ENCODE measurements around the gene HSD3B1. TPM values are rescaled to one million over a fixed set of nuclear protein-coding genes. Genes with fewer than 3 reads are reported as not detected.

The HSD3B1 gene
- not detected for total RNA-seq
- not detected for polyA plus RNA-seq

DNA sequence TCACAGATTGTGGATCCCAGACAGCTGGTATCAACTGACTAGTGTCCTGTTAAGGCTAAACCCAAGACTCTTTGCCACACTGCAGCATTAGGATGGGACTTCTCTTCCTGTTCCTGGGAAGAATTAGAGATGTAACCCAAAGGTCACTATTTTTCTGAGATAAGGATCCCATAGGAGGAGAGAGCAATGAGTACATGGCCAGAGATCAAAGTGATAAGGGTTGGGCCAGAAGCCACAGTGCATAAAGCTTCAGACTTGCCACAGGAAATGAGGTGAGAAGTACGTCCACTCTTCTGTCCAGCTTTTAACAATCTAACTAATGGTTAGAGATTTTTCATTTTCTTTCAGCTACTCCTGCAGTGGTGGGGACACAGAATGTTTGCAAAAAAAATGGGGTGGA is at the start of gene HSD3B1:
HSD3B1 (plus strand) TSS at position 270 of the 400 bp plus-strand sequence. CDS start 267 bp downstream, outside the sequence.
- Mint-ChIP-seq H3K27me3 (no peaks in the 10 kb centered on the region), H3K4me3 (no peak within 1 kb of the TSS), H3K27ac (no peak within 1 kb of the TSS), H3K4me1 (no peaks in the 10 kb centered on the region), H3K9me3 (peaks cover 0 to 6% (median 1%) of the 10 kb centered on the region in 7 donors), H3K36me3 (no peaks in the 10 kb centered on the region)
- no peak for DNase-seq
- no peaks in the 10 kb centered on the region for H3K36me3 ChIP-seq (ENCODE audit: control insufficient read depth, insufficient read depth, low read length)
- ATAC-seq (ENCODE audit: low read depth in 2 of 2), result no peak
- H3K27ac ChIP-seq (ENCODE audit: insufficient read depth, low read length, poor library complexity, severe bottlenecking), result no peak within 1 kb of the TSS
- H3K9me3 ChIP-seq (ENCODE audit: control insufficient read depth in 2 of 2, low read length in 2 of 2), result no peaks in the 10 kb centered on the region
- no peaks in the 10 kb centered on the region for H3K27me3 ChIP-seq (ENCODE audit: control insufficient read depth, insufficient read depth, low read length)
- H3K4me3 ChIP-seq (ENCODE audit: low read depth, low read length), result no peak within 1 kb of the TSS
- H3K4me1 ChIP-seq (ENCODE audit: control insufficient read depth, insufficient read depth, low read length, poor library complexity, severe bottlenecking), result no peaks in the 10 kb centered on the region

GRCh38 chr1:119462964-119463363 is 44.0 kb upstream of the HSD3B1 start:
- Histone ChIP-seq H3K27me3 (ENCODE audit: control insufficient read depth, insufficient read depth, low read length) (no peaks in the 10 kb centered on the region), H3K4me1 (ENCODE audit: control insufficient read depth, insufficient read depth, low read length, poor library complexity, severe bottlenecking) (no peaks in the 10 kb centered on the region), H3K4me3 (ENCODE audit: low read depth, low read length) (no peak overlapping the region), H3K36me3 (ENCODE audit: control insufficient read depth, insufficient read depth, low read length) (no peaks in the 10 kb centered on the region), H3K9me3 (ENCODE audit: control insufficient read depth in 2 of 2, low read length in 2 of 2) (no peaks in the 10 kb centered on the region), H3K27ac (ENCODE audit: insufficient read depth, low read length, poor library complexity, severe bottlenecking) (no peak overlapping the region)
- ATAC-seq (ENCODE audit: low read depth in 2 of 2) (no peak), DNase-seq (no peak)
- H3K4me3 Mint-ChIP-seq, result no peak overlapping the region
- H3K9me3 Mint-ChIP-seq, result peaks cover 0 to 4% (median 0%) of the 10 kb centered on the region in 7 donors
- H3K4me1 Mint-ChIP-seq, result no peaks in the 10 kb centered on the region
- no peak overlapping the region for H3K27ac Mint-ChIP-seq
- H3K36me3 Mint-ChIP-seq, result no peaks in the 10 kb centered on the region
- H3K27me3 Mint-ChIP-seq, result no peaks in the 10 kb centered on the region

DNA sequence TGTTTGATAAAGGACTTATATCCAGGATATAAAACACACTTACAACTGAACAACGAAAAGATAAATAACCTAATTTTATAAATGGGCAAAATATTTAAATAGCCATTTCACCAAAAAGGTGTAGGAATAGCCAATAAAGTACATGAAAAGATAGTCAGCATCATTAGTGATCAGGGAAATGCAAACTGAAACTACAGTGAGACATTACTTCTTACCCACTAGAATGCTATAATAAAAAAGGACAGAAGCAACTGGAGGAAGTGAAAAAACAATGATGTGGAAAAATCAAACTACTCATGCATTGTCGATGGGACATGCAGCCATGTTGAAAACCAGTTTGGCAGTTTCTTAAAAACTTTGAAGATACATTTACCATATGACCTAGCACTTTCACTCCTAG is 43.4 kb upstream of the HSD3B1 start:
- no peak overlapping the region for H3K27ac ChIP-seq (ENCODE audit: insufficient read depth, low read length, poor library complexity, severe bottlenecking)
- no peaks in the 10 kb centered on the region for H3K4me1 ChIP-seq (ENCODE audit: control insufficient read depth, insufficient read depth, low read length, poor library complexity, severe bottlenecking)
- Mint-ChIP-seq H3K4me1 (no peaks in the 10 kb centered on the region), H3K36me3 (no peaks in the 10 kb centered on the region), H3K9me3 (peaks cover 0 to 4% (median 0%) of the 10 kb centered on the region in 7 donors), H3K27ac (no peak overlapping the region), H3K27me3 (no peaks in the 10 kb centered on the region), H3K4me3 (no peak overlapping the region)
- no peaks in the 10 kb centered on the region for H3K9me3 ChIP-seq (ENCODE audit: control insufficient read depth in 2 of 2, low read length in 2 of 2)
- no peaks in the 10 kb centered on the region for H3K36me3 ChIP-seq (ENCODE audit: control insufficient read depth, insufficient read depth, low read length)
- H3K4me3 ChIP-seq (ENCODE audit: low read depth, low read length), result no peak overlapping the region
- ATAC-seq (ENCODE audit: low read depth in 2 of 2) (no peak), DNase-seq (no peak)
- no peaks in the 10 kb centered on the region for H3K27me3 ChIP-seq (ENCODE audit: control insufficient read depth, insufficient read depth, low read length)

DNA sequence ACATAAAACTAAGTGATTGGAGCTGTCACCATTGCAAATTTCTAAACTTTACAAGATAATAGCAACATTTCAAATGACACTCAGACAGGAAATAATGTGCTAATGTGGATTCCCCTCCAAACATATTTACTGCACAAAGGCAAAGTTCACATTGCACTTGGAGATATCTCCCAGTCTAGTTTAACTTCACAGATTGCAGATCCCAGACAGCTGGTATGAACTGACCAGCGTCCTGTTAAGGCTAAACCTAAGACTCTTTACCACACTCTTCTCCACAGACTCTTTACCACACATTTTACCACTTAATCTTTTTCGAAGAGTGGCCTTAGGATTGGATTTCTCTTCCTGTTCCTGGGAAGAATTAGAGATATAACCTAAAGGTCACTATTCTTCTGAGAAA is 40.6 kb upstream of the HSD3B1 start:
- H3K27ac Mint-ChIP-seq, result no peak overlapping the region
- DNase-seq (no peak), ATAC-seq (ENCODE audit: low read depth in 2 of 2) (no peak)
- H3K9me3 Mint-ChIP-seq, result peaks cover 0 to 5% (median 1%) of the 10 kb centered on the region in 7 donors
- Histone ChIP-seq H3K36me3 (ENCODE audit: control insufficient read depth, insufficient read depth, low read length) (no peaks in the 10 kb centered on the region), H3K9me3 (ENCODE audit: control insufficient read depth in 2 of 2, low read length in 2 of 2) (no peaks in the 10 kb centered on the region), H3K4me1 (ENCODE audit: control insufficient read depth, insufficient read depth, low read length, poor library complexity, severe bottlenecking) (no peaks in the 10 kb centered on the region), H3K27me3 (ENCODE audit: control insufficient read depth, insufficient read depth, low read length) (no peaks in the 10 kb centered on the region), H3K27ac (ENCODE audit: insufficient read depth, low read length, poor library complexity, severe bottlenecking) (no peak overlapping the region), H3K4me3 (ENCODE audit: low read depth, low read length) (no peak overlapping the region)
- H3K36me3 Mint-ChIP-seq, result no peaks in the 10 kb centered on the region
- no peak overlapping the region for H3K4me3 Mint-ChIP-seq
- no peaks in the 10 kb centered on the region for H3K4me1 Mint-ChIP-seq
- no peaks in the 10 kb centered on the region for H3K27me3 Mint-ChIP-seq

- no peak overlapping the region for H3K4me3 ChIP-seq (ENCODE audit: low read depth, low read length)
- no peaks in the 10 kb centered on the region for H3K27me3 ChIP-seq (ENCODE audit: control insufficient read depth, insufficient read depth, low read length)
- H3K9me3 ChIP-seq (ENCODE audit: control insufficient read depth in 2 of 2, low read length in 2 of 2), result no peaks in the 10 kb centered on the region
- Mint-ChIP-seq H3K4me1 (no peaks in the 10 kb centered on the region), H3K4me3 (no peak overlapping the region), H3K27ac (no peak overlapping the region), H3K36me3 (no peaks in the 10 kb centered on the region), H3K27me3 (no peaks in the 10 kb centered on the region), H3K9me3 (peaks cover 0 to 5% (median 0%) of the 10 kb centered on the region in 7 donors)
- ATAC-seq (ENCODE audit: low read depth in 2 of 2), result no peak
- DNase-seq, result no peak
- H3K27ac ChIP-seq (ENCODE audit: insufficient read depth, low read length, poor library complexity, severe bottlenecking), result no peak overlapping the region
- no peaks in the 10 kb centered on the region for H3K36me3 ChIP-seq (ENCODE audit: control insufficient read depth, insufficient read depth, low read length)
- H3K4me1 ChIP-seq (ENCODE audit: control insufficient read depth, insufficient read depth, low read length, poor library complexity, severe bottlenecking), result no peaks in the 10 kb centered on the region
Measured at GRCh38 chr1:119467219-119467618, 39.8 kb upstream of the HSD3B1 start.

DNA sequence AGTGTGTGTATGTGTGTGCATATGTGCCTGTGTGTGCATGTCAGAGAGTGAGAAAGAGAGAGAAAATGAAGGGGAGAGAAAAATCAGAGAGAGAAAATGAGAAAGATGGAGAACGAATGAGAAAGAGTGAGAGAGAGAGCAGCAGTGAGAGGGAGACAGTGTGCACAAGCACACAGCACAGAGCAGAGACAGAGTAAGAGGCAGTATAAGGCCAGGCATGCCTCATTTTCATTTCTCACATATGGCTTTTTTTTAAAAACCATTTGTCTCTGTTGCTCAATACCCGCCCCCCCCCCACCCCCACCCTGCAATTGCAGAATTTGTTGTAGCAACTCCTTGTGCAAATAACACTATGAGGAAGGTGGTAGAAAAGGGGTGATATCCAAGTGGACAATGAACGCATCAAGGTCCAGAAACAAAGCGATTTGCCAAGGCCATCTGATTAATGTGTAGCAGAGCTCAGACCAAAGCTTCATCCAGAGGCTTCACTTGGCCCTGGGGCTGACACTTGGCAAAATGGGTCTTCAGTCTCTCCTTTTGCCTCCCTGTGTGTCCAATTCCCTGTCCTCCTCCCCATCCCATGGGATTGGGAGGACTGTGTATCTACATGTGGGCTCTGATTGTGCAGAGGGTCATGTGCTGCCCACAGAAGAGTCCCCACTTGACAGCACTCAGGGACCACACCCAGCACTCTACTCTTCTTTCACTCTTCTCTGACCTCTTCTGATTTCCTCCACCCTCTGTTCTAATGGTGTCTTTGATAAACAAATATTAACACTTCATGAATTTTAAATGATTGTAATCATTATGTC is 38.9 kb upstream of the HSD3B1 start:
- H3K9me3 ChIP-seq (ENCODE audit: control insufficient read depth in 2 of 2, low read length in 2 of 2), result no peaks in the 10 kb centered on the region
- H3K36me3 ChIP-seq (ENCODE audit: control insufficient read depth, insufficient read depth, low read length), result no peaks in the 10 kb centered on the region
- no peak for DNase-seq
- H3K4me1 Mint-ChIP-seq, result no peaks in the 10 kb centered on the region
- H3K27me3 ChIP-seq (ENCODE audit: control insufficient read depth, insufficient read depth, low read length), result no peaks in the 10 kb centered on the region
- peaks cover 0 to 5% (median 0%) of the 10 kb centered on the region in 7 donors for H3K9me3 Mint-ChIP-seq
- no peaks in the 10 kb centered on the region for H3K36me3 Mint-ChIP-seq
- no peak overlapping the region for H3K4me3 ChIP-seq (ENCODE audit: low read depth, low read length)
- no peak for ATAC-seq (ENCODE audit: low read depth in 2 of 2)
- H3K27ac Mint-ChIP-seq, result no peak overlapping the region
- no peak overlapping the region for H3K4me3 Mint-ChIP-seq
- no peaks in the 10 kb centered on the region for H3K27me3 Mint-ChIP-seq
- no peak overlapping the region for H3K27ac ChIP-seq (ENCODE audit: insufficient read depth, low read length, poor library complexity, severe bottlenecking)
- H3K4me1 ChIP-seq (ENCODE audit: control insufficient read depth, insufficient read depth, low read length, poor library complexity, severe bottlenecking), result no peaks in the 10 kb centered on the region

DNA sequence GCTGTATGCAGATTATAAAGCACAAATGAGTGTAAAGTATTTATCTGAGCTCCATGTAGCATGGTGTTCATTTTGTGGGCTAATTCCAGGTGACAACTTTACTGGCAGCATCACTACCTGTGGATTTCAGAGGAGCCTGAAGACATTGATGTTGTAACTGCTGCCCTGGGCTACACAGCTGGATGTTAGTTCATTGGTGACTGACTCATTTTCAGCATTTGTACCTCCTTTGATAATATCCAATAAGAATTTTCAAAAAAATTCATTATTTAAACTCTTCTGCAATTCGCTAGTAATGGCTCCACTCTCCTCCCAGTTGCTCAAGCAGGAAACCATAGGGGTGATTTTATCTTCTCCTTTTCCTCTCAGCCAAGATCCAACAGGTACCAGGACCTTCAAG is 37.3 kb upstream of the HSD3B1 start:
- Mint-ChIP-seq H3K36me3 (no peaks in the 10 kb centered on the region), H3K4me3 (no peak overlapping the region), H3K27me3 (no peaks in the 10 kb centered on the region), H3K9me3 (peaks cover 0 to 5% (median 0%) of the 10 kb centered on the region in 7 donors), H3K4me1 (no peaks in the 10 kb centered on the region), H3K27ac (no peak overlapping the region)
- Histone ChIP-seq H3K4me1 (ENCODE audit: control insufficient read depth, insufficient read depth, low read length, poor library complexity, severe bottlenecking) (no peaks in the 10 kb centered on the region), H3K27me3 (ENCODE audit: control insufficient read depth, insufficient read depth, low read length) (no peaks in the 10 kb centered on the region), H3K36me3 (ENCODE audit: control insufficient read depth, insufficient read depth, low read length) (no peaks in the 10 kb centered on the region), H3K9me3 (ENCODE audit: control insufficient read depth in 2 of 2, low read length in 2 of 2) (no peaks in the 10 kb centered on the region), H3K27ac (ENCODE audit: insufficient read depth, low read length, poor library complexity, severe bottlenecking) (no peak overlapping the region), H3K4me3 (ENCODE audit: low read depth, low read length) (no peak overlapping the region)
- DNase-seq (no peak), ATAC-seq (ENCODE audit: low read depth in 2 of 2) (no peak)

DNA sequence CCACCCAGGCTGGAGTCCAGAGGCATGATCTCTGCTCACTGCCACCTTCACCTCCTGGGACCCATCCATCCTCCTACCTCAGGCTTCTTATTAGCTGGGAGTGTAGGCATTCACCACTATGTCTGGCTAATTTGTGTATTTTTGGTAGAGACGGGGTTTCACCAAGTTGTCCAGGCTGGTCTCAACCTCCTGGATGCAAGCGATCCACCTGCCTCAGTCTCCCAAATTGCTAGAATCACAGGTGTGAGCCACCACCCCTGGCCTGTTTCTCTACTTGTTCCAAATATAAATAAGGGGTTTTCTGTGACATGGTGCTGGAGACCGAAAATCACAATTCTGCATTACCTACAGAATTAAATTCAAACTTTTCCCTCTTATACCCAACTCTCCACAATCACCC is 36.6 kb upstream of the HSD3B1 start:
- H3K36me3 ChIP-seq (ENCODE audit: control insufficient read depth, insufficient read depth, low read length), result no peaks in the 10 kb centered on the region
- Mint-ChIP-seq H3K27ac (no peak overlapping the region), H3K9me3 (peaks cover 0 to 5% (median 0%) of the 10 kb centered on the region in 7 donors), H3K36me3 (no peaks in the 10 kb centered on the region), H3K4me1 (no peaks in the 10 kb centered on the region), H3K4me3 (no peak overlapping the region), H3K27me3 (no peaks in the 10 kb centered on the region)
- no peak overlapping the region for H3K27ac ChIP-seq (ENCODE audit: insufficient read depth, low read length, poor library complexity, severe bottlenecking)
- no peak overlapping the region for H3K4me3 ChIP-seq (ENCODE audit: low read depth, low read length)
- DNase-seq, result no peak
- no peaks in the 10 kb centered on the region for H3K4me1 ChIP-seq (ENCODE audit: control insufficient read depth, insufficient read depth, low read length, poor library complexity, severe bottlenecking)
- no peak for ATAC-seq (ENCODE audit: low read depth in 2 of 2)
- H3K27me3 ChIP-seq (ENCODE audit: control insufficient read depth, insufficient read depth, low read length), result no peaks in the 10 kb centered on the region
- H3K9me3 ChIP-seq (ENCODE audit: control insufficient read depth in 2 of 2, low read length in 2 of 2), result no peaks in the 10 kb centered on the region

Data from CD4-positive, CD25-positive, alpha-beta regulatory T cell (primary cell).